PC-9 (cell line): ENCODE results near the gene LIN28B. TPM values are rescaled to one million over a fixed set of nuclear protein-coding genes. Genes with fewer than 3 reads are reported as not detected.

Source experiments
- BruUV-seq: library from RNA; stranded (reverse); fragments of 400-500 nt; replicated peaks from 2 replicates; lab custom pipeline; 2021; lab: Mats Ljungman, UMichigan
- CTCF ChIA-PET: fragments of 300-600 bp; sonication (Branson Sonifier 250); formaldehyde crosslinking; loops from one replicate; lab custom pipeline; 2022; ENCODE audit warnings: antibody characterized with exemption; lab: Charles Lee
- POLR2A ChIA-PET: fragments of 300-600 bp; sonication (Branson Sonifier 250); formaldehyde crosslinking; loops from one replicate; lab custom pipeline; 2022; ENCODE audit warnings: antibody characterized with exemption; ENCODE audit not compliant: unreplicated experiment; lab: Charles Lee
- DNase-seq, 2 experiments: peaks; one replicate each; pipeline versions ENCODE4 v3.0.0 to v3.0.0-alpha.2; 2015 to 2022; ENCODE audit warnings: mixed read lengths in 1 of 2
- H2AFZ ChIP-seq: fragments of 200-600 bp; sonication (generic); 2 replicates; pipeline ENCODE4 v1.8.1; 2017; ENCODE audit warnings: antibody characterized with exemption
- H3F3A ChIP-seq: fragments of 200-600 bp; sonication (generic); 2 replicates; pipeline ENCODE4 v1.8.1; 2017; ENCODE audit warnings: antibody characterized with exemption, mild to moderate bottlenecking, low read depth; ENCODE audit not compliant: insufficient read depth
- H3K27ac ChIP-seq: fragments of 200-600 bp; sonication (generic); 2 replicates; pipeline ENCODE4 v1.6.1; 2016; ENCODE audit warnings: mixed run types
- H3K27me3 ChIP-seq: fragments of 200-600 bp; sonication (generic); 2 replicates; pipeline ENCODE4 v1.6.1; 2016; ENCODE audit warnings: low read depth, mixed run types; ENCODE audit not compliant: insufficient read depth
- H3K36me3 ChIP-seq: fragments of 200-600 bp; sonication (generic); 2 replicates; pipeline ENCODE4 v1.6.1; 2016; ENCODE audit warnings: low read depth, mixed run types
- H3K4me1 ChIP-seq: fragments of 200-600 bp; sonication (generic); replicated peaks from 2 replicates; pipeline ENCODE4 v1.6.1; 2016; ENCODE audit warnings: mixed run types; ENCODE audit not compliant: insufficient read depth
- H3K4me2 ChIP-seq: fragments of 200-600 bp; sonication (generic); 2 replicates; pipeline ENCODE4 v1.6.1; 2017; ENCODE audit warnings: mixed run types
- H3K4me3 ChIP-seq: fragments of 200-600 bp; sonication (generic); 2 replicates; pipeline ENCODE4 v1.6.1; 2016; ENCODE audit warnings: mixed run types
- H3K79me2 ChIP-seq: fragments of 200-600 bp; sonication (generic); 2 replicates; pipeline ENCODE4 v1.6.1; 2017; ENCODE audit warnings: low read depth, mixed run types
- H3K9me2 ChIP-seq: fragments of 200-600 bp; sonication (generic); 2 replicates; pipeline ENCODE4 v1.8.1; 2017; ENCODE audit warnings: mild to moderate bottlenecking; ENCODE audit not compliant: insufficient read depth
- H3K9me3 ChIP-seq: fragments of 200-600 bp; sonication (generic); 2 replicates; pipeline ENCODE4 v1.8.1; 2016; ENCODE audit warnings: low read depth; ENCODE audit not compliant: insufficient read depth
- H4K20me1 ChIP-seq: fragments of 200-600 bp; sonication (generic); 2 replicates; pipeline ENCODE4 v1.8.1; 2017; ENCODE audit not compliant: insufficient read depth
- CTCF ChIP-seq: fragments of 200-600 bp; sonication (generic); conservative IDR thresholded peaks from 2 replicates; pipeline ENCODE4 v1.6.1; 2017; ENCODE audit warnings: mixed run types, antibody characterized with exemption, mild to moderate bottlenecking, moderate library complexity
- EZH2 ChIP-seq: fragments of 200-600 bp; sonication (generic); IDR thresholded peaks from 2 replicates; pipeline ENCODE4 v1.8.0; 2017; ENCODE audit warnings: antibody characterized with exemption, low read depth
- intact Hi-C: fragments of 100-400 bp; cut with micrococcal nuclease; formaldehyde crosslinking; loops from one replicate; pipeline ENCODE4 v1.10.0; 2022; ENCODE audit not compliant: unreplicated experiment
- total RNA-seq: library from RNA; stranded (reverse); gene quantifications from 2 replicates; pipeline ENCODE4 v1.2.3, GENCODE V29; 2021

Gene LIN28B
- total RNA-seq, 1 experiment from 2014 or later, result not detected

- DNase-seq, result no peak
- no TSS peak for BruUV-seq
- H3K9me3 ChIP-seq, result no peaks in the 10 kb centered on the region
- no peak overlapping the region for H2AFZ ChIP-seq
- TF ChIP-seq EZH2 (no peak), CTCF (no peak)
- intact Hi-C loops, result no loop called here
- no peaks in the 10 kb centered on the region for H3K9me2 ChIP-seq
- H3K36me3 ChIP-seq, result 0 out of 2 replicates have a peak, but pooled peaks cover 4% of the 10 kb centered on the region
- H3K27me3 ChIP-seq, result no peaks in the 10 kb centered on the region
- POLR2A ChIA-PET, result no interaction called here
- CTCF ChIA-PET, result no interaction called here
- no peaks in the 10 kb centered on the region for H4K20me1 ChIP-seq
- no peaks in the 10 kb centered on the region for H3K79me2 ChIP-seq
- H3K4me1 ChIP-seq, result no peaks in the 10 kb centered on the region
- no peak overlapping the region for H3K4me3 ChIP-seq
- H3F3A ChIP-seq, result no peaks in the 10 kb centered on the region
- H3K27ac ChIP-seq, result no peak overlapping the region
- no peak overlapping the region for H3K4me2 ChIP-seq
These were observed 165.1 kb downstream of the LIN28B start for GRCh38 chr6:105121981-105122380.

GRCh38 chr6:105122717-105123116, 165.8 kb downstream of the LIN28B start:
- Histone ChIP-seq H2AFZ (no peak overlapping the region), H3K27ac (no peak overlapping the region), H3K4me2 (no peak overlapping the region), H3K9me3 (no peaks in the 10 kb centered on the region), H3K36me3 (0 out of 2 replicates have a peak, but pooled peaks cover 4% of the 10 kb centered on the region), H4K20me1 (no peaks in the 10 kb centered on the region), H3K4me1 (no peaks in the 10 kb centered on the region), H3K9me2 (no peaks in the 10 kb centered on the region), H3K79me2 (no peaks in the 10 kb centered on the region), H3F3A (no peaks in the 10 kb centered on the region), H3K4me3 (no peak overlapping the region), H3K27me3 (no peaks in the 10 kb centered on the region)
- intact Hi-C loops, result no loop called here
- ChIA-PET POLR2A (no interaction called here), CTCF (no interaction called here)
- TF ChIP-seq EZH2 (no peak), CTCF (no peak)
- no TSS peak for BruUV-seq
- peak in 1 of 2 experiments; percentile 29 for DNase-seq

Other genes starting within 250 kb of the LIN28B start
- 12.4 and 15.0 TPM in 2 replicates for gene HACE1, start 97.2 kb upstream of the LIN28B start, total RNA-seq
- 14.8 and 24.2 TPM in 2 replicates for gene POPDC3, start 222.9 kb downstream of the LIN28B start, total RNA-seq